Neural progenitor cell (in vitro differentiated cells): ENCODE measurements around the gene PLA2G4E.

ENCODE experiments used
- EZH2phosphoT487 ChIP-seq: fragments of 200-600 bp; sonication (generic); IDR thresholded peaks from 2 replicates; pipeline ENCODE4 v1.6.1; 2017; ENCODE audit warnings: antibody characterized with exemption
- TF ChIP-seq, protein P1 (sequence below): fragments of 200-600 bp; sonication (generic); IDR thresholded peaks from 2 replicates; pipeline ENCODE4 v1.5.1; 2017; ENCODE audit warnings: antibody characterized with exemption, mild to moderate bottlenecking

DNA sequence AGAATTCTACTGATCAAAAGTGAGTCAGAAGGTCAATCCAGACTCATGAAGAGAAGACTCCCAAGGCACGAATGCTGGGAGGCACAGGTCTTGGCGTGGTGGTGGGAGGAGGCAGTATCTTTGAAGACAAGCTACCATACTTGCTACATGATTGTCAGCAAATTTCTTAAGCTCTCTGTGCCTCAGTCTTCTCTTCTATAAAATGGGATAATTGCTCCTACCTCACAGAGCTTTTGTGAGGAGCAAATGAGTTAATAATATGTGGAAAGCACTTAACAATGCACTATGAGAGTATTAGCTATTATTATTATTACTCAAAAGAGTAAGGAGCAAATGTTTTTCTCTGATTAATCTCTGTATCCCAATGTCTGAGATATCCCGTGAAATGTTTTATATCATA lies 84.7 kb downstream of the PLA2G4E start:
- TF ChIP-seq, protein P1, sequence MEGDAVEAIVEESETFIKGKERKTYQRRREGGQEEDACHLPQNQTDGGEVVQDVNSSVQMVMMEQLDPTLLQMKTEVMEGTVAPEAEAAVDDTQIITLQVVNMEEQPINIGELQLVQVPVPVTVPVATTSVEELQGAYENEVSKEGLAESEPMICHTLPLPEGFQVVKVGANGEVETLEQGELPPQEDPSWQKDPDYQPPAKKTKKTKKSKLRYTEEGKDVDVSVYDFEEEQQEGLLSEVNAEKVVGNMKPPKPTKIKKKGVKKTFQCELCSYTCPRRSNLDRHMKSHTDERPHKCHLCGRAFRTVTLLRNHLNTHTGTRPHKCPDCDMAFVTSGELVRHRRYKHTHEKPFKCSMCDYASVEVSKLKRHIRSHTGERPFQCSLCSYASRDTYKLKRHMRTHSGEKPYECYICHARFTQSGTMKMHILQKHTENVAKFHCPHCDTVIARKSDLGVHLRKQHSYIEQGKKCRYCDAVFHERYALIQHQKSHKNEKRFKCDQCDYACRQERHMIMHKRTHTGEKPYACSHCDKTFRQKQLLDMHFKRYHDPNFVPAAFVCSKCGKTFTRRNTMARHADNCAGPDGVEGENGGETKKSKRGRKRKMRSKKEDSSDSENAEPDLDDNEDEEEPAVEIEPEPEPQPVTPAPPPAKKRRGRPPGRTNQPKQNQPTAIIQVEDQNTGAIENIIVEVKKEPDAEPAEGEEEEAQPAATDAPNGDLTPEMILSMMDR: no peak
- TF ChIP-seq EZH2phosphoT487: no peak
